T47D (cell line): ENCODE data around the gene HSD17B10.

Source experiments
- DNase-seq, 2 experiments: peaks; one replicate each; pipeline versions ENCODE4 v3.0.0 to v3.0.0-alpha.2; 2011 to 2012; ENCODE audit warnings: low read depth in 1 of 2, low spot score in 1 of 2
- JUND ChIP-seq: IDR thresholded peaks from 2 replicates; pipeline ENCODE4 v1.6.1; 2012; ENCODE audit warnings: low read depth
- in situ Hi-C: cut with HindIII; loops from 2 replicates; pipeline ENCODE4 v1.10.0; 2016; ENCODE audit warnings: low sequenced_read_pairs, low pct_unique_long_range_greater_than_20kb

Gene HSD17B10

GRCh38 chrX:53447441-53447840 lies 13.3 kb upstream of the HSD17B10 start:
- in situ Hi-C loops, result no loop called here
- no peak for DNase-seq
- TF ChIP-seq JUND, result no peak

GRCh38 chrX:53445977-53446376 lies 11.8 kb upstream of the HSD17B10 start:
- in situ Hi-C loops, result no loop called here

DNA sequence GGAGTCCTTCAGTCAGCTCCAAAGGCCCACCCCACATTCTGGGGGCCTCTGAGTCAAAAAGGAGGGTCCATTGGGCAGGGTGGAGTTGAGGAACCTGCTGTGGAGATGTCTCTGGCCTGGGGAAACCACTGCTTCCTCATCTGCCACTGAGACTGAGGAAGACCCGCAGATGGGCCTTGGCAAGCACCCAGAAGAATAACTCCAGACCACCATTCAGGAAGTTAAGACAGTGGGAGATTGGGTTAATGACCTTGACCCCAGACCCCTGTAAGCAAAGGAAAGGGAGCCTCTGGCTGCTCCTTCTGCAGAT lies 8.1 kb upstream of the HSD17B10 start:
- no peak for TF ChIP-seq JUND
- no peak for DNase-seq
- in situ Hi-C loops, result no loop called here

More at GRCh38 chrX:53445977-53446376, 11.8 kb upstream of the HSD17B10 start:
- TF ChIP-seq JUND, result no peak
- peak in 1 of 2 experiments; percentile 64 for DNase-seq

DNA sequence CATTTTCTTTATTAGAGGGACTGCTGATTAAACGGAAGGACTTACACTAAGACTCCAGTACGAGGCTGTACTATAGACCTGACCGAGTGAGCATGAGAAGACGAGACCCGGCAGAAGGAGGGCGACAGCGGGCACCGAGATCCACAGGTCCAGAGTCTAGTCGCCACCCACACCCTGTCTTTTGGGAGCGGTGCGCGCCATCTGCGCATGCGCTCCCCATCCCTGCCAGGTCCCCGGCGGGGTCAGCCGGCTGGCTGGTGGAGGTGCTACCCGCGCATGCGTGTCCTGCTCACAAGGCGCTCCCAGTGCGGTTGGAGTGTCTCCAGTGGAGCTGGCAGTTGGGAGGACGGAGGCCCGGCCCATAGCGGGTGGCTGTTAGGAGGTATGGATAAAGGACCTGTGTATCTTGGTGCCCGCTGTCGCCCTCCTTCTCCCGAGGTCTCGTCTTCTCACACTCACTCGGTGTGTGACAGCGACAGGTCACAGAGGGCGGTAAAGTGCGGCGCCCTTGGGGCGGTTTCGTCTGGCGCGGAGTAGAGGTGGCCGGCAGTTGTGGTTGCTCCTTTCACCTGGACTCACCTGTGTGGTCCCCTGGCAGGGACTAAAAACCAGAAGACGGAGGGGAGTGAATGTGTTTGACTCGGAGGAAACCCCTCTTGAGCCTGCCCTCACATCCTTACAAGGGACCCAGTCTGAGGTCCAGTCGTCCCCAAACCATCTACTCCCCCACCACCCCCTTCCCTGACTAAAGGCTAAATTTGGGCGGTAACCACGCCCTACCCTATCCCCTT lies 7.6 kb upstream of the HSD17B10 start:
- in situ Hi-C loops, result no loop called here
- peak; percentile 73 to 91 for DNase-seq
- no peak for TF ChIP-seq JUND

GRCh38 chrX:53440621-53441517 lies 6.7 kb upstream of the HSD17B10 start:
- in situ Hi-C loops, result no loop called here
- TF ChIP-seq JUND, result no peak
- DNase-seq, result peak in 1 of 2 experiments; percentile 16

GRCh38 chrX:53440101-53440500 lies 5.9 kb upstream of the HSD17B10 start:
- in situ Hi-C loops, result no loop called here
- DNase-seq, result no peak
- TF ChIP-seq JUND, result no peak

GRCh38 chrX:53438832-53439230 lies 4.7 kb upstream of the HSD17B10 start:
- in situ Hi-C loops, result no loop called here
- TF ChIP-seq JUND, result no peak
- no peak for DNase-seq

DNA sequence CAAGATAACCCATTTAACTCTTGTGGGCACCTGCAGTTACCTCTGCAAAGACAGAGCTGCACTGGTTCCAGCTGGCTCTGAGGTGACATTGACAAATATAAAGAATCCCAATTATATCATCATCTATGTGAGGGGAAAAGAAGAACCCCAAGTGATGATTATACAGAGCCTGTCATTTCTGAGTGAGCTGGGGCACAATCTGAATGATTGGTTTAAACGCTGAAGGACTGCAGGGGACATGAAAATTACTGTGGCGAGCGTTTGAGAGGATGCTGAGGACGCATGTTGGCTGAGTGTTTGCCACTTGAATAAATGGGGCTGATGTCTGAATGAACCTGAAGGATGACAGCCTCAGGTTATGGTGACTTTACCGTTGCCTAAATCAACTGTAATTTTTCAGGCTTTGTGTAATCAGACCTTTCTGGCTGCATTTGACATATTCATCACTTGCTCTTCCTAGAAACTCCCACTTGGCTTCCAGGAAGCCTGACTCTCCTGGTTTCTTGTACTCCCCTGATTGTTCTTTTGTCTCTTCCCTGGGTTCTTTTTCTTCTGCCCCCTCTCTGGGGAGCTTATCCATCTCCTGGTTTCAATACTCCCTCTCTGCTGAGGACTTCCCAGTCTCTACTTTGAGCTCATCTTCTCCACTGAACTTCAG lies 4.1 kb upstream of the HSD17B10 start:
- no peak for DNase-seq
- TF ChIP-seq JUND, result no peak
- in situ Hi-C loops, result no loop called here

DNA sequence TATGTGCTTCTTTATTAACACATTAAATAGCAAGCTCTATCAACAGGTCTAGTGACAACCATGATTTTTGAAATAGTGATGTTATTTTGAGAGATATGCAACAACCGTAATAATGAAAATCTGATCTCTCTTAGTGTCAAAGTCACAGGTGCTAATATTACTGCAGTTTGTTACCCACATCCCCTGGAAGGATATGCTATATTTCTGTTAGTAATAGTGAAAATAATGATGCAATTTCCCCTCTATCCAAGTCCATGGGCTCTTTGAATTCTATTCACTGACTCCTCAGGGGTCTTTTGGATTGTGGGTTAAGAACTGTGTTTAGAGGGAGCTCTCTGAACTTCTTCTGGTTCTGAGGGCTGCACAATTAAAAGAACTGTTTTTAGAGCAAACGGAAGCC lies 3.0 kb upstream of the HSD17B10 start:
- DNase-seq, result no peak
- in situ Hi-C loops, result no loop called here
- TF ChIP-seq JUND, result no peak

DNA sequence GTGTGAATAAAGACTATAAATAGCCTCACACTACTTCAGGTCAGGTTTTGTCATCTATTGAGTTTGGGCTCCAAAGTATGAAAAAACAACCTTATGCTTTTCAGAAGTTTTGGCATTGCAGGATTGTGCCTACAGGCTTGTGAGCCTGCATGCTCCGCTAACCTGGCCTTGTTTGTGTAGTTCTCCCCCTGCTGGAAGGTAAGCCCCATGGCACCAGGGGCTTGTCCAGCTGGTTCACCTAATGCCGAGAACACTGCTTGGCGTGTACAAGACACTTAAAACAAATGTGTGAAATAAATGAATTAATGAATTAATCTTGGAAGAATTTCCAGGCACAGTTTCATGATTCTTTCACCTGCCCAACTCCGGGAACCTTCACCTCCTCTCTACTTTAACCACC lies 1.8 kb upstream of the HSD17B10 start:
- no peak for TF ChIP-seq JUND
- peak; percentile 38 to 84 for DNase-seq
- in situ Hi-C loops, result no loop called here

- in situ Hi-C loops, result no loop called here
- DNase-seq, result no peak
- TF ChIP-seq JUND, result no peak
Measured at GRCh38 chrX:53430231-53430630, 3.9 kb downstream of the HSD17B10 start.

GRCh38 chrX:53429755-53430154 lies 4.4 kb downstream of the HSD17B10 start:
- no peak for DNase-seq
- TF ChIP-seq JUND, result no peak
- in situ Hi-C loops, result no loop called here

DNA sequence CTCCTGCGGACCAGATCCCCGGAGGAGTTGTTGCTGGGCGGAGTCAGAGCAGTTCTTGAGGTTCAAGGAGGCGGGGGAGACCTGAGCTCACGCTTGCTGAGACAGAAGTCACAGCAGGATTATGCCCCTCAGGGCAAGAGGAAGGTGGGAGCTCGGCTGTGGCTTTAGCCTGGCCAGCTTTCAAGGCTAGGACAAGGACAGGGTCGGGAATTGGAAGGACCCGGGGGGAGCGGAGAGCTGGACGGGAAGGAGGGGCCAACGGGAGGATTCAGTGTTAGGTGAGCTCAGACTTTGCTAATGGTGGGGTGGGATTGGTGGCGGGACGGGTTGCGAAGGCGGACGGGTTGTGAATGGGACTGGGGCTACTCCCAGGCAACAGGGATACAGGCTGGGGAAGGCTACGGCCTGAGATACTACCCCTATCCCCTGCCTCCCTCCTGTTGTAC lies 11.3 kb downstream of the HSD17B10 start, which contains the start of gene RIBC1:
Gene RIBC1, plus strand, starts transcription at position 13 of the 446 bp plus-strand sequence. CDS start 3,404 bp downstream, outside the sequence.
- no peak for TF ChIP-seq JUND
- in situ Hi-C loops, result no loop called here
- no peak for DNase-seq
